ENCODE data around the gene BTN3A1. TPM values are rescaled to one million over a fixed set of nuclear protein-coding genes. Genes with fewer than 3 reads are reported as not detected.

Gene BTN3A1
- total RNA-seq, 1 donor from 2014 or later, result 52.2 TPM

DNA sequence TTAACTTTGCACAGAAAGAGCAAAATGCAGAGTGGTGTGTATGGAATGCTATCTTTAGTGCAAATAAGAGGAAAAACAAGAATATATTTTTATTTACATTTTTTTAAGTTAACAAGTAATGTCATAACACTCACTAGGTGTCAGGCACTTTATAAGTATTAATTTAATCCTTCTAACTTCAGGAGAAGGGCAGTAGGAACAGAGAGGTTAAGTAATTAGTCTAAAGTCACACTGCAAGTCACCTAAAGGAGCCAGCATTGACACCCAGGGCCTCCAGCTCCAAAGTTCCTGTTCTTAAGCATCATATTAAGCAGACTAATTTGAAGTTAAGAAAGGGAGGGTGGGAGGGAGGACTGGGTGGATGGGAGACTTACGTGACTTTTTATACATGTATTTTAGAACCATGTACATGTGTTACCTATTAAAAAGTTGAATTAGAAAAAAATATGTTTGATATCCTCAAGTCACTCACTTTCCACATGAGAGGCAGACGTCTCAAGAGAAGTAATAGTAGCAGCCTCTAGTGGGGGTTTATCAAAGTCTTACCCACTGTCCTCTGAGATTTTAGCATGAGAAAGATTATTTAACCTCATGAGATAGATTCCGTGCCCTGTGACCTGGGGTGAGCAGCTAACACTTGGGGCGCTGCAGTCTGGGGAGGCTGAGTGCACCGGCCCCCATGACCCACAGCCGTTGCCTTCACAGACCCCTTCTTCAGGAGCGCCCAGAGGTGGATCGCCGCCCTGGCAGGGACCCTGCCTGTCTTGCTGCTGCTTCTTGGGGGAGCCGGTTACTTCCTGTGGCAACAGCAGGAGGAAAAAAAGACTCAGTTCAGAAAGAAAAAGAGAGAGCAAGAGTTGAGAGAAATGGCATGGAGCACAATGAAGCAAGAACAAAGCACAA lies 7.0 kb downstream of the BTN3A1 start:
- DNase-seq, result no peak
- Histone ChIP-seq H3K27me3 (no peaks in the 10 kb centered on the region), H3K36me3 (peaks cover 67% of the 10 kb centered on the region), H3K9me3 (no peaks in the 10 kb centered on the region), H3K4me3 (no peak overlapping the region), H3K4me1 (peaks cover 7% of the 10 kb centered on the region), H3K27ac (no peak overlapping the region)
- intact Hi-C loops (cut with DNase I), result no loop called here
- ATAC-seq, result no peak
- no peak for TF ChIP-seq CTCF (IDR thresholded peaks at IDR 0.05)

DNA sequence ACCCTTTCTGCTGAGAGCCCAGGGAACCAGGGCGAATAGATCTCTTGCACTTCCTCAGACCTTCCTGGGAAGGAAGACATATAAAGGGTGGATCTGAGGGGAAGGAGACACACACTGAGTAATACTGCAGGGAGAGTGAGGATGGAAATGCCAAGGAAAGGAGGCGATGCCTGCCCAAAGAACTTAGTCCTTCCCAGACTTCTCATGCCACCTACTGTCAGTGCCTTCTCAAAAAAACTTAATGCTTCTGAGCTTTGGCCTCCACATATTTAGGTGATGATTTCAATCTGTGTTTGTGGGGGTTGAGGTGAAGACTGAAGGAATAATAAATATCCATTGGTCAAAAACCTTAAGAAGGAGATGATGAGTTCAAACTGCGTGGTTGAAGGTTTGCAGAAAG lies 9.7 kb downstream of the BTN3A1 start:
- intact Hi-C loops (cut with DNase I), result no loop called here
- ATAC-seq (no peak), DNase-seq (no peak)
- H3K9me3 ChIP-seq, result no peaks in the 10 kb centered on the region
- H3K27me3 ChIP-seq, result no peaks in the 10 kb centered on the region
- peaks cover 57% of the 10 kb centered on the region for H3K36me3 ChIP-seq
- H3K27ac ChIP-seq, result no peak overlapping the region
- peaks cover 1% of the 10 kb centered on the region for H3K4me1 ChIP-seq
- no peak for TF ChIP-seq CTCF (IDR thresholded peaks at IDR 0.05)
- H3K4me3 ChIP-seq, result no peak overlapping the region

- no peak overlapping the region for H3K27ac ChIP-seq
- intact Hi-C loops (cut with DNase I), result no loop called here
- peaks cover 52% of the 10 kb centered on the region for H3K36me3 ChIP-seq
- no peaks in the 10 kb centered on the region for H3K9me3 ChIP-seq
- ATAC-seq (no peak), DNase-seq (no peak)
- no peaks in the 10 kb centered on the region for H3K27me3 ChIP-seq
- no peaks in the 10 kb centered on the region for H3K4me1 ChIP-seq
- H3K4me3 ChIP-seq, result no peak overlapping the region
- no peak for TF ChIP-seq CTCF (IDR thresholded peaks at IDR 0.05)
These were observed 10.2 kb downstream of the BTN3A1 start for GRCh38 chr6:26412228-26412627.

- Histone ChIP-seq H3K4me1 (no peaks in the 10 kb centered on the region), H3K27ac (no peak overlapping the region), H3K27me3 (no peaks in the 10 kb centered on the region), H3K9me3 (no peaks in the 10 kb centered on the region), H3K4me3 (no peak overlapping the region), H3K36me3 (peaks cover 46% of the 10 kb centered on the region)
- no peak for TF ChIP-seq CTCF (IDR thresholded peaks at IDR 0.05)
- intact Hi-C loops (cut with DNase I), result no loop called here
- DNase-seq, result no peak
- no peak for ATAC-seq
These were observed 10.9 kb downstream of the BTN3A1 start for GRCh38 chr6:26412954-26413353.

DNA sequence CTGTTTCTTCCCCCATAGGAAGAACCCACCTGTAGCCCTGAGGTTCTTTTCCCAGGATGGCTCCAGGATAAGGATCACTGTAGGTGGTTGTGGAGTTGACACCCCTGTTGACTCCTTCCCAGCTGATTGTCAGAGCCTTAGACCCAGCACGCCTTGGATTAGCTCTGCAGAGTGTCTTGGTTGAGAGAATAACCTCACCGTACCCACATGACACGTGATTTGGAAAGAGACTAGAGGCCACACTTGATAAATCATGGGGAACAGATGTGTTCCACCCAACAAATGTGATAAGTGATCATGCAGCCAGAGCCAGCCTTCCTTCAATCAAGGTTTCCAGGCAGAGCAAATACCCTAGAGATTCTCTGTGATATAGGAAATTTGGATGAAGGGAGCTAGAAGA lies 12.2 kb downstream of the BTN3A1 start:
- no peaks in the 10 kb centered on the region for H3K27me3 ChIP-seq
- TF ChIP-seq CTCF (IDR thresholded peaks at IDR 0.05), result no peak
- intact Hi-C loops (cut with DNase I), result no loop called here
- H3K27ac ChIP-seq, result no peak overlapping the region
- no peaks in the 10 kb centered on the region for H3K9me3 ChIP-seq
- peaks cover 33% of the 10 kb centered on the region for H3K36me3 ChIP-seq
- no peak for ATAC-seq
- no peaks in the 10 kb centered on the region for H3K4me1 ChIP-seq
- H3K4me3 ChIP-seq, result no peak overlapping the region
- no peak for DNase-seq

Data from upper lobe of right lung (tissue), 1 donor.